GM21367 (cell line): ENCODE data around the gene NEK6.

Source experiments
- ATAC-seq: cut with Tn5 transposase; IDR thresholded peaks from one replicate; pipeline ENCODE4 v1.9.1; 2021; ENCODE audit not compliant: unreplicated experiment

The NEK6 gene

DNA sequence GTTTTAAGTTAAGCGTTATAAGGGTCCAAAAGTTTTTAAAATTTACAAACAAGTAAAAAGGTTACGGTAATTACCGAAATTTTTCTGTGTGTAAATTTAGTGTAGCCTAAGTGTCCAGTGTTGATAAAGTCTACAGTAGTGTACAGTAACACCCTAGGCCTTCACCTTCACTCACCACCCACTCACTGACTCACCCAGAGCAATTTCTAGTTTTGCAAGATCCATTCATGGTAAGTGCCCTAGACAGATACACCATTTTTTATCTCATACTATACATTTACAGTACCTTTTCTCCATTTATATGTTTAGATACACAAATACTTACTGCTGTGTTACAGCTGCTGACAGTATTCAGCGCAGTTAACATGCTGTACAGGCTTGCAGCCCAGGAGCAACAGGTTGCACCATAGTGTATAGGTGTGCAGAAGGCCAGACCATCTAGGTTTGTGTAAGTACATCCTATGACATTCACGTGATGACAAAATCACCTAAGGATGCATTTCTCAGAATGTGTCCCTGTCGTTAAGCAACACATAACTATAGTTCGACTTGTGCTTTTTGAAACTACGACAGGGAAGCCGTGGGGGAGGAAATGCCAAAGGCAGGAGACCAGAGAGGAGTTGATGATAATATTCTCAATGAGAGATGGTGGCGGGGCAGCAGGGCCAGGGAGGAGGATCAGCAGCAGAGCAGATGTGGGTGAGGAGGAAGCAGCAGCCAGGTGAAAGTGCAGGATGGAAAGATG is 108.9 kb downstream of the NEK6 start:
- ATAC-seq: no peak

DNA sequence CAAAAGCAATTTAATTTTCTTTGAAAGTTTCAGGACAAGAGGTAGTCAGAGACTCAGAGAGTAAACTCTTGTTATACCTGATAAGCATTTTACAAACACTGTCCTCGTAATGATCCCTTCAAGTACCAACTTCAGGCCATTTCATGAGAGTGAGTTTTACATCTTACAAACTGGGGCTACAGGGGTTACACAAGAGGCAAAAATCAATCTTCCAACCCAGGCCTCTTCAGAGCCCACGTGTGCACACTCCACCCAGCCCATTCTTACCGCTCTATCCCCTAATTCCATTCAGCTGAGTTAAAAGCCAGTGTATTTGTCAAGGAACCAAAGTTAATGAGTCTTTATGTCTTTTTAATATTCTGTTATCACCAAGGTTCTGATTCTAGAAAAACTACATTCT is 110.9 kb downstream of the NEK6 start:
- no peak for ATAC-seq

GRCh38 chr9:124369231-124369797 is 111.6 kb downstream of the NEK6 start:
- no peak for ATAC-seq

DNA sequence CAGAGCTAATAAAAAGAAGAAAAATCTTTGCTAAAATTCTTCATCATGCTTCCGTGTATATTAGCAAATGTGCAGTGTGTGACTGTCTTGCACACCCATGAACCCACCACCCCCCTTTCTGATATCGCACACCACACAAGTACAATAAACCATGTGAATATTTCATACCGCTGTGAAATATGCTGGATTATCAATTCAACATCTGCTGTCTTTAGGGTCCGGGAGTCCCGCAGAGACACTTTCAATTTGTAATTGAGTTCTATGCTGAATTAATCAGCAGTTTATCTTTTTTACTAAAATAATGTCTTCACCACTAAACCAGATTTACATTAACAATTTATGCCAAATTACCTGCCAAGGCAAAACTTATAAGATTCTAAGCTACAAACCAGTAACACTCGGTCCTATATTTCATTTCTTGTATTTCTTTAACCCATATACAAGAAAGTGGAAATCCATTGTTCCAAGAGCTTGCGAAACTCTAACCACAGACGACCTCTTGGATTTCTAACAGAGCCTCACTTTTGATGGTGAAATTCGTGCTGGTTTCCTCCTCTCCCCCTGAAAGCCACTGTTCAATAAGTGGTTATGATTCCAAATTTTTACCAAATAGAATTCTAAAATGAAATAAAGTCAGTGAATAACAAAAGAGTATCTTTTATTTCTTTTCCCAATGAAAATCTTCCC is 113.3 kb downstream of the NEK6 start:
- no peak for ATAC-seq

DNA sequence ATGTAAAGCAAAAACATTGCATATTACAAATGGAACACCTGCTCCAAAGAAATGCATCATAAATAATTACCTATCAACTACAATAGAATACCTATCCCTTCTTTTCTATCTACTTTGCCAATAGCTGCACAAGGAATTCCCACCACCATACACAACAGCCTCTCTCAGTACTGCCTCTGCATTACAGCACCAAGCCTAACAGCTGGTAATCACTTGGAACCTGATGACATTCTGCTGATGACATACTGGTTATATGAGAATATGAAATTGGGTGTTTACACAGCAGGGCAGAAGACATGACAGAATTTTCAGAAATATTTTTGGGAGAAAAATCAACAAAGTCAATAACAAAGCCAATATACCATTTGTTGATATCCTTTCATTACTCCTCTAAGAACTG is 114.3 kb downstream of the NEK6 start:
- ATAC-seq: no peak

- no peak for ATAC-seq
Measured at GRCh38 chr9:124373386-124373785, 115.6 kb downstream of the NEK6 start.

- no peak for ATAC-seq
Measured at GRCh38 chr9:124373851-124374250, 116.1 kb downstream of the NEK6 start.

GRCh38 chr9:124375726-124376125 is 118.0 kb downstream of the NEK6 start:
- no peak for ATAC-seq

DNA sequence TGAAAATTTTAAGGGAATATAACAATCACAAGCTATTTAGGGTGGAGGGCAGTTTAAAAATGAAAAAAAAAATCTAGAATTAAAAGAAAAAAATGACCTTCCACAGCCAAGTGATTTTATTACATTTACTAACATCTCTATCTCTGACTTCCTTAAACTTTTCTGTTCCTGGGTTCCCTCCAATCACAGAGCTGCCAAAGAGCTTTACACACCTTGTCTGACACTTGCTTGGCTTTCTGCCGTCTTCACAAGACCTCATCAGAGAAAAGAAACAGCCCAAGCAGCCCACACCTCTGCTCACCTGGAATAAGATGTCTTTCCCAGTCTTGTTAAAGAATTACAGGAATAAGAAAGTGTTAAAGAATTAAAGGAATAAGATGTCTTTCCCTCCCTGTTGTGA is 118.6 kb downstream of the NEK6 start:
- no peak for ATAC-seq

GRCh38 chr9:124377551-124378406 is 120.0 kb downstream of the NEK6 start:
- ATAC-seq: no peak

- ATAC-seq: no peak
Measured at GRCh38 chr9:124381170-124381945, 123.6 kb downstream of the NEK6 start.

DNA sequence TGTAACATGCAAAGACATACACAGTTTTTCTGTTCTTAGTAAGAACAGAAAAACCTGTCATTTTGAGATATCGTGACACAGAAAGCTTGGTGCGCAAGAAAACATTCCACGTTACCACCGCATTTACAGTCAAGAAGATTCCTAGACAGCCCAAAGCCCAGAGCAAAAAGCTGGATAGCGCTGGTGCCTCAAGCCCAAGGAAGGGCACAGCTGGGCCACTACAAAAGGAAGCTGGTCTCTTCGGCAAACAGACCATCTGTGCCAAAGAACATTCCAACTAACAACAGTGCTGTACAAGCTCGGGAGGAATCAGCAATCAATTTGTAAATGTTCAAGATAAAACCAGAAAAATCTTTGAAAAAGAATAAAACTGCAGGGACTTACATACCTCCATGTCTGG is 126.5 kb downstream of the NEK6 start:
- ATAC-seq: no peak

DNA sequence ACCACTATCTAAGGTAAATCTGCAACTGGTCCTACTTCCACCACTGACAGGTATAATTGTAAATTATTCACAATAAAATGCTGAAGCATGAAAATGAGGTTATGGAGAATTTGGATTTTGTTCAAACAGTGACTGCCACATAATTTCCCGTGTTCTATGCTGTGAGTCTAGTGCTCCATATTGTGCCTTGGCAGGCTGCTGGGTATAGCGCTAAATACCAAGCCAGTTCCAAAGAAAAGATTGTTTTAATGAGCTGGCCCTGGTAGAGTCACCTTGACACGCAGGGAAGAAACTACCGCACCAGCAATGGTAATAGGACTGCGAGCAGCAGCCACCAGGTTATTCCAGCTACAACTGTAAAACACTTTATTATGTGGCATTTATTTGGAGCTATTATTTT is 127.1 kb downstream of the NEK6 start:
- no peak for ATAC-seq

DNA sequence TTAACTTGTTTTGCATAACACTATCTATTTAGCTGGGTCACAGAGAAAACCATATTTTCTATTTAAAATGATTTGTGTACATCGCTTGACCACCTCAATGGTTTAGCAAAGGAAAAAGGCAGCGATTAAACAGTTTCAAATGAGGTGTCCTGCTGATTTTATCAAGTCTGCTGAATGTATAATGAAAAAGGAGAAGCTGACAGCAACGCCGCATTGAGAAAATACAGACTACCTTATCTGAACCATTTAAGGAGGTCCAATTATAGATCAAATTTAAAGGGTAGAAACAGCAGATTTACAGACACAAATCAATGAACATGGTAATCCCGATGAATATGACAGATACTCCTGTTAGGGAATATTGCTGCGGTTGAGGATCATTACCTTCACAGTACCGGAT is 127.9 kb downstream of the NEK6 start:
- no peak for ATAC-seq

DNA sequence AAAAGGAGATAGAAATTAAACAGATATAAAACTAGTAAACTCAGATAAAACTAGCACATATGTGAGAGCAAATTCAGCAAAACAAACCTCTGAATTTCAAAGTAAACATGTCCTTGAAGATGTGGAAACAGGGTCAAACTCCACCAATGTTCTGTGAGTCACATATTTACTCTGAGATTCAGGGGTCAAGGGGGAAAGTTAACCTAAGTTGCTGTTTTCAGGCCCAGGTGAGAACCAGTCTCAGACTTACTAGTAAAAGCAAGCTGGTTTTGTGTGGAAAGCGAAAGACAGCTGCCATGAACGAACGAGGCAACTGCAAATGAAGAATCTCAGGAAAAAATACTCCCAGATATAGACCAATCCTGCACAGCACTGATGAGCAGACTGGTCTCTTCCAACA is 128.5 kb downstream of the NEK6 start:
- no peak for ATAC-seq

GRCh38 chr9:124388275-124389048 is 130.7 kb downstream of the NEK6 start:
- no peak for ATAC-seq

GRCh38 chr9:124389146-124389939 is 131.6 kb downstream of the NEK6 start:
- ATAC-seq: no peak

DNA sequence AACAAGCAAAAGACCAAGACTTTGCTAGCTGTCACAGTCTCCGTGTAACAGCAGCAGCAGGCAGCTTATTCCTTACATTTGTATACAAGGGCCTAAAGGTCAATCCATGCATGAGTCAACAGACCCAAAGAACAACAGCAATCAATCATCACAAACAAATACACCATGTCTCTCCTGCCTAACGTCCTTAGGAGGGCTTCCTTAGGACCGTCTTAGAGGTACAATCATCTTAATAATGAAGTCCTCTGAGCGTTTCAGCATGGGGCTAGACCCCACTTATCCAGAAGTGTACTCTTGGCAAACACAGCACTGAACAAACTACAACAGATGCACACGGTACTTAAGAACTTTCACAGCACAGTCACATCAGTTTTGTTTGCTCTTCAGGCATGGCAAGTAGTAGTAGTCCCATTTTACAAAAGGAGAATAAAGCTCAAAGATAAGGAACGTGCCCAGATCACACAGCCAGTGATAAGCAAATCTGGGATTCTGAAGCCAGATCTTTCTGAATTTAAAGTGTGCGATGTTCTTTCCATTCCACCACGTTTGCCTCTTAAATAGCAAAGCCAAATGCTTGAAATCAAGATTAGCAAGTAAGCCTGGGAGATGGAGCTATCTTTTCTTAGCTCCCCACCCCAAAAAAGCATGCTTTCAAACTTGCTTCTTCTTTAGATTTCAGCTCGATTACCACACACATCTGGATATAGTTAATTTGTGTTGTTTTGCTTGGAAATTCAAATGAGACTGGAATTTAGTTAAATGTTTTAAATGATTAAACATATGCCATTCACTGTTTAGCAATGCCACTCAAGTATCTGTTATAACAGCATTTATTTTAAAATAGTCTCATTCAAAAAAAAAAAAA is 133.3 kb downstream of the NEK6 start:
- ATAC-seq: no peak
